Esophagus mucosa (tissue), 1 donor: Measurements from ENCODE around the gene NHERF2. TPM values are rescaled to one million over a fixed set of nuclear protein-coding genes. Genes with fewer than 3 reads are reported as not detected.

ENCODE experiments used
- ATAC-seq: fragments of 200-7000 bp; cut with Tn5 transposase; one replicate; pipeline ENCODE4 v1.9.1; 2020
- total RNA-seq: library from RNA; stranded (reverse); gene quantifications from one replicate; pipeline ENCODE4 v1.2.4, GENCODE V29; 2023
- donor health status: DM: yes; HTN: yes; CAD: no.

The NHERF2 gene
- total RNA-seq, 1 donor from 2014 or later = 21.6 TPM

DNA sequence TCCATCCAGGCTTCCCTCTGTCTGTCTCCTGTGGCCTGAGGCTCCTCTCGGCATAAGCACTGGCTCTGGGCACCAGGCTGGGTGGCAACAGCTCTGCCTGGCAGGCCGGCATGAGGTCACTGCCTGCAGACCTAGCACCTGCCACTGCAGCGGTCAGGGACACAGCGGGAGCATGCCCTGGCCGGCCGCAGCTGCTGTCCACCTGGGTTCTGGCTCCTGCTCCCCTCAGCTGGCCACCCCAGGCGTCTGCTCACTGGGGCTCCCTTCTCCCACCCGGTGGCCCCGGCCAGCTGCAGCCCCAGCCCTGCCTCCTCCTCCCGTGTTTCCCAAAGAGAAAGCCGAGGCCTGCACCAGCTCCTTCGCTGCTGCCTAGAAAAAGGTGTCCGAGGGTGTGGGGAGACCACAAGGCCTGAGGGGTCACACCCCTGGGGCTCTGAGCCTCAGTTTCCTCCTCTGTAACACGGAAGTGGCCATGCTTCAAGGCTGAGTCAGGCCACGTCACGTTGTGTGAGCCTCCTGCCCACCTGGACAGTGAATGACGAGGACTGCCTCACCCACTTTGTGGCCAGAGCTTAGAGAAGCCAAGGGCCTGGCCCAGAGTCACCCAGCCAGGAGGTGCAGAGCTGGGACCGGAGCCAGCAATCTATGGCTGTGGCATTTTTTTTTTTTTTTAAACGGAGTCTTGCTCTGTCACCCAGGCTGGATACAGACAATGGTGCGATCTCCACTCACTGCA is 14.3 kb downstream of the NHERF2 start:
- peak; percentile 67 for ATAC-seq

DNA sequence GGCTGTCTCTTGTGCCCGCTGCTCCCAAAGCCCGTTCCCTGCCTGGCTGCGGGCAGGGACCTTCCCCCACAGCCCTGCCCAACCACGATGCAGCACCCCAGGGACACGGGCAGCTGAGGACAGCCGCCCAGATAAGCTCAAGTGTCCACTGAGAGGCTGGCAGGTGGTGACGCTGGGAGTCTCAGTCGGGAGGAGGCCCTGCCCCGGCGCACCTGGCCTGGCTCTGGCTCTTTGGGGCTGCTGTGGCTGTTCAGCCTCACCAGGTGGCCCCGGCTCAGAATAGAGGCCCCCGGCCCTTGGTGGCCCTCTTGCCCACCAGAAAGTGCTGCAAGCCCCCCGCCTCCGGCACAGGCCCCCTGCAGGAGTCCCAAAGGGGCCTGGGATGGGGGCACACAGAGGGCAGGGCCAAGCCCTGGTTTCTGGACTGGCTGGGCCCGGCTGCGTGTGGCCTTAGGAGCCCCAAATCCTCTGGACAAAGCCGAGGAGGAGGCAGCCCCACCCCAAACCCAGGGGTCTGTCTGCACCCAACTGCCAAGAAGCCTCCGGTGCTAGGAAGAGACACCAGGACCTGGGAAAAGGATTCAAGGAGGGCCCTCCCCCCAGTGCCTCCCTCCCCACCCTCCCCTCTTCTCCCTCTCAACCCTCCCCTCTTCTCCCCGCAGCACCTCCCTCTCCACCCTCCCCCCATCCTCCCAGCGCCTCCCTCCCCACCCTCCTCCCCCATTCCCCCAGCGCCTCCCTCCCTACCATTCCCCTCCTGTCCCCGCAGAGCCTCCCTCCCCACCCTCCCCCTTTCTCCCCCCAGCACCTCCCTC is 15.7 kb downstream of the NHERF2 start:
- no peak for ATAC-seq

DNA sequence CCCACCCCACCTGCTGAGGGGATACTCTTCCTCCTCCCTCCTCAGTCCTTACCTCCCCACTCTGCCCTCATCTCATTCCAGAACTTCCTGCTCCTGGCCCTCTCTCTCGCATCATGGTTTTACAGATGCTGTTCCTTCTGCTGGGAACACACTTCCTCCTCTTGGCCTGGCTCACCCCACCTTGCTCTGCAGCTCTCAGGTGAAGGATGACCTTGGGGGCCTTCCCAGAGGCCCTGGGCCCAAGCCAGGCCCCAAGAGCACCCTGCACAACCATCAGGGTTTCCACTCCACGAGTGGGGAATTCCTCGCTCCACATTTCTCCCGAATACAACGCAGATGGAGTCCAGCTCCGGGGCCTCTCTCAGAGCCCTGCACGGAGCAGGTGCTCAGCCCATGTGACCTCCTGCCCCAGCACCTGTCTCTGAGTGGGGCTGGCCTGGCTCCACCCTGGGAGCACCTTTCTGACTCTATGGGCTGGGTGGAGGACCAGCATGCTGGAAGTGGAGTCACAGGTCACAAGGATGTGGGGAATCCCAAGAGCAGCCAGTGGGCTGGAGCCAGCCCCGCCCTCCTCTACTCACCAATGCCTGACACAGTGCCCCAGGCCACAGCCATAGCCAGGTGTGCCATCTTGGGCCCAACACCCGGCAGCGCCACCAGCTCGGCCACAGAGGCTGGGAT is 16.4 kb downstream of the NHERF2 start:
- ATAC-seq = peak; percentile 65

DNA sequence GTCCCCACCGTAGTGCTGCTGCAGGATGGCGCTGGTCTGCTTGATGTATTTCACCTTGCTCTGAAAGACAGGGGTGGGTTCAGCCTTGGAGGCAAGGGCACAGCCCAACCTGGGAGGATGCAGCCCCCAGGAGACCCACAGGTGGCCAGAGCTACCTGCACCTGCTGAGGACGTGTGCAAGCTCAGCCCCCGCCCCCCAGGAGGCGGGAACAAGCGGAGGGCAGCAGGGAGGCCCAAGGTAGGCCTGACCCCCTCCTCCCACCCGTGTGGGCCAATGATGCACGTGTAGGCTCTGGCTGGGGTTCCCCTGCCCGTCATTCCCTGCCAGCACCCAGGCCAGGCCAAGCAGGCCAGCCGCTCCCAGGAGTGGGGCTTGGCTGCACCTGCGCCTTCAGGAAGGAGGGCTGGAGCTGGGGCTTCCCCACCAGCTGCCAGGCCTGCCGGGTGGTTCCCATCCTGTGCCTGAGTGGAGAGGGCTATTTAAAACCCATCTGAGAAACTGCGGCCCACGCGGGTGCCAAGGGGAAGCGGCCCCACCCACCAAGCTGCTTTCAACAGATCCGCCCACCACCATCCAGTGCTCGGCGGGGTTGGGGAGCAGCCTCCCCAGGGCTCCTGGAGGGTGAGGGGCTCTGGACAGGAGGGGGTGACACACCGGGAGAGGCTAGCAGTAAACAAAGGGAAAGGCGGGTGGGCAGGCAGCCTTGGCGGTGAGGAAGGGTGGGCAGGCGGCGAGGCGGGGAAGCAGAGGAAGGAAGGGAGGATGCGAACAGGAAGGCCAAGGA is 17.2 kb downstream of the NHERF2 start:
- peak; percentile 1 for ATAC-seq

DNA sequence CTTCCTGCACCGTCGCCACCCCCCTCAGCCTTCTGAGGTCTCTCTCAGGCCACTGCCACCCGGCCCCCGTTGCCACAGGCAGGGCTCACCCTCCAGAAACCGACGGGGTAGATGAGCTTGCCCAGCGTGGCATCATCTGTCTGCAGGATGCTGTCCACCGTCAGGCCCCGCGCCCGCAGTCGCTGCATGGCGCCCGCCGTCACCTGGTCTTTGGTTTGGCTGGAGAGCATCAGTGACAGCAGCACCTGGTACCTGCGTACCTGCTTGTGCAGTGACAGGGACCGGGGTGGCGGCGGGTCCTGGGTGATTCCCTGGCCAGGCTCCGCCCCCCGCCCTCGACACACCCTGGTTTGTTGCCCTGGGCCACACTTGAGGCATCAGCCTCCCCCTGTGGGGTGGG is 17.8 kb downstream of the NHERF2 start:
- peak; percentile 3 for ATAC-seq

DNA sequence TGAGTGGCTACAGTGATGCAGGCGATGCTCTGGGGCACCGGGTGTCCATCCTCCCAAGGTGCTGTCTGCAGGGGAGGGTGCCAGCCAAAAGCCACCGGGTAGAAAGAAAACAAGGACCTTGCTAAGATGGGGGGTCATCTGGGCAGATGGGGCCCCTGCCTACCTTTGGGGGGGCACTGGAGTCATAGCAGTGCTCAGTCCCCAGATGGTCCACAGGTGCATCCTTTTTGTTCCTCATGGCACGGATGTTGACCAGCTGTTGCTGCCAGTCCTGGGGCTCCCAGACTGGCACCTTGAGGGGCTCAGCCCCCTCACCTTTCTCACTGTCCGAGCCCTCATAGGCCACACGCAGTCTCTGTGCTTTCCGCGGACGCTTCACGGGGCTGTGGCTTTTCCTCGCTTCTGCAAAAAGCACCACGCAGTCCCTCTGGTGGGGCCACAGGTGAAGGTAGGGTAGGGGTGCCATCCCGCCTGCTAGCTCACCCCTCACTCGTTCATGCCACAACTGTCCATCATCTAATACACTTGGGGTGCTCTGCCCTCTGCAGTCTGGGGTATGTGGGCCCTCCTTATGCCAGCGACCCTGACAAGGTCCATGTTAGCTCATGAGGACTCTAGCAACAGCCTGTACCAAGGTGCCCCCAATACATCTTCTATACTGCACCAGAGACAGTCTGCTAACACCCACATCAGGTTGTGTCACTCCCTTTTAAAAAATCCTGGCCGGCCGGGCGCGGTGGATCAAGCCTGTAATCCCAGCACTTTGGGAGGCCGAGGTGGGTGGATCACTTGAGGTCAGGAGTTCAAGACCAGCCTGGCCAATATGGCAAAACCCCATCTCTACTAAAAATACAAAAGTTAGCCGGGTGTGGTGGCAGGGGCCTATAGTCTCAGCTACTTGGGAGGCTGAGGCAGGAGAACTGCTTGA is 19.5 kb downstream of the NHERF2 start:
- ATAC-seq = no peak

DNA sequence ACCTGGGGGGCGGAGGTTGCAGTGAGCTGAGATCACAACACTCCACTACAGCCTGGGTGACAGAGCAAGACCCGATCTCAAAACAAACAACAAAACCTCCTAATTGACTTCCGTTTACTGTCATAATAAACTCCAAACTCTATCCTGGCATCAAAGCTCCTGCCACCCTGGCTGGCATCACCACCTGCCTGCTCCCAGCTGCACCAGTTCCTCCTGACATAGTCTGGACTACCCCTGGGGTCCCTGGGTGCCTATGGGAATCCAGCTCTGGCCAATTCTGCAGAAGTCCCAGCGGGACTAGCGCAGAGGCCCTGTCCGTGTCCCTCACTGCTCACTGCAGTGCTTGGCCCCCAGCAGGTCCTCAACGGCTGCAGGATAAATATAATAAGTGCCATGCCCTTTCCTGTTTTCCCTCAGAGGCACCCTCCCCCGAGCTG is 20.2 kb downstream of the NHERF2 start:
- ATAC-seq = no peak

DNA sequence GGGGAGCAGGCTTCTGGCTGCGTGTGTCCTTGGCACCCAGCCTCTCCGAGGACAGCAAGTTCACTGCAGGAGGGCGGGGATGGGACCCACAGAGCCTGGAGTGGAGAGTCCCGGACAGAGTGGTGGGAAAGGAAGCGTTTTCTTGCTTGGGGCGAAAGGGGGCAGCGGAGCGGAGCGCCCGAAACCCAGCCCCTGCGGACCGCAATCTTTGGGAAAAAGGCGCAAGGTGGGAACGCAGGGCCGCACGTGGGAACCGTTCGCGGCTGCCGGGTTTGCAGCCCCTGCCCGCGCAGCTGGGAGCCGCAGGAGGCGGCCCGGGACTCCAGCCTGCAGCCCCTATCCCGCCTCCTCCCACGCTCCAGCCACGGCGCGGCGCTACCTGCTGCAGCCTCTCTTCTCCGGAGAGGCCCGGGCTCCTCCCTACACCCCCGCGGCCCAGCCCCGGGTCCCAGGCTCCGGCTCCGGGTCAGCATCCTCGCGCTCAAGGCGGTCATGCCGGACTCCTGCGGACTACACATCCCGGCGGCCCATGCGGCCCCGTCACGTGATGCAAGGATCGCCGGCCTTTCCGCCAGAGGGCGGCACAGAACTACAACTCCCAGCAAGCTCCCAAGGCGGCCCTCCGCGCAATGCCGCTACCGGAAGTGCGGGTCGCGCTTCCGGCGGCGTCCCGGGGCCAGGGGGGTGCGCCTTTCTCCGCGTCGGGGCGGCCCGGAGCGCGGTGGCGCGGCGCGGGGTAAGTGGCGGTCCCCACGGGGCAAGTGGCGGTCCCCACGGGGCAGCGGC is 20.8 kb downstream of the NHERF2 start, which contains the start of the genes NTHL1 and TSC2:
Gene NTHL1, minus strand, starts transcription at position 505 of the 786 bp plus-strand sequence. Its CDS starts 11 bp downstream, at position 494.
Gene TSC2, plus strand, starts transcription at position 656 of the 786 bp plus-strand sequence. CDS start 631 bp downstream, outside the sequence.
- ATAC-seq = peak; percentile 89

DNA sequence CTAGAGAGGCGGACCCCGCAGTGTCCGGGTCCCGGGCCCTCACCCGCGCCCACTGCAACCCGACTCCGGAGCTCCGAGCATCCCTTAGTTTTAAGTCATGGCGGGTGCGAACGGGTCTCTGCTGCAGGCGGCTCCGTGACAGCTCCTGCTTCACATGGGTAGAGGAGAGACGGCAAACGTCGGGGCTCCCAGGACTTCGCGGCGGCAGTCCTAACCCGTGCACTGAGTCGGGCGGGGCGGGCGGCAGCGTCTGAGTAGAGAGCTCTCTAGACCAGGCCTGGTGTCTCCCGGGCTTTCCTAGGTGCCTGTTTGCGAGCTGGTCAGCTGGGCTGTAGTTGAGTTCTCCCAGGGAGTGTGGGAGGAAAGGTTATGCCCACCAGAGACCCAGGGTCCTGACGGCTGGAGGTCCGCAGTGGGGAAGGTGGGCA is 21.4 kb downstream of the NHERF2 start:
- ATAC-seq = peak; percentile 25

DNA sequence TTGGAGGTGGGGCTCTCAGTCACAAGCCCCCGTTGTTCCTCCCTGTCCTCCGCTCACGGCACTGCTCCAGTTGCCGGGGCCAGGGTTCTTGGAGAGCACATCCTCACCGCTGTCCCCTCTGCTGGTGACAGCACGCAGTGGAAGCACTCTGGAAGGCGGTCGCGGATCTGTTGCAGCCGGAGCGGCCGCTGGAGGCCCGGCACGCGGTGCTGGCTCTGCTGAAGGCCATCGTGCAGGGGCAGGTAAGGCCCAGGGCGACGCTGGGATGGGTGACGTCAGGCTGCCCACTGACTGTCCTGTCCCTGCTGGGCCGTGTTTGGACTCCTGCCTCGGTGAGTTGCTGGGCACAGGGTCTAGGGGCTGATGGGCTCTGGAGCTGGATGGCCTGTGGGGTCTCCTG is 26.5 kb downstream of the NHERF2 start:
- no peak for ATAC-seq

DNA sequence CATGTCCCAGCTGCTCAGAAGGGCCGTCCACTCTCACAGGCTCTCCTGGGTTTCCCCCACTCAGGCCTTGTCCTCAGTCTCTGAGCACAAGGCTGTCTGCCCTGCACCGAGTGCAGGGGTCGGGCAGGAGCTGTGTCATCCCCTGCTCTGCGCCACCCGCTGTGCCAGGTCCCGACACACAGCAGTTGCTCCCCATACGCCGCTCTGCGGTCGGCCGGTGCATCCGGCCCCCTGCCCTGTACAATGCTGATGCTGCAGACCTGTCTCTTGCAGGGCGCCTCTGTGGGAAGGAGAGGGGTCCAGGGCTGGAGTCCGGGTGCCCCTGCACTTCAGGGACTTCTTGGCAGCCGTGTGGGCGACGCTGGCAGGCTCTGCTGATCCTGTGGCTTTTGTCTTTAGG is 27.2 kb downstream of the NHERF2 start:
- peak; percentile 6 for ATAC-seq

DNA sequence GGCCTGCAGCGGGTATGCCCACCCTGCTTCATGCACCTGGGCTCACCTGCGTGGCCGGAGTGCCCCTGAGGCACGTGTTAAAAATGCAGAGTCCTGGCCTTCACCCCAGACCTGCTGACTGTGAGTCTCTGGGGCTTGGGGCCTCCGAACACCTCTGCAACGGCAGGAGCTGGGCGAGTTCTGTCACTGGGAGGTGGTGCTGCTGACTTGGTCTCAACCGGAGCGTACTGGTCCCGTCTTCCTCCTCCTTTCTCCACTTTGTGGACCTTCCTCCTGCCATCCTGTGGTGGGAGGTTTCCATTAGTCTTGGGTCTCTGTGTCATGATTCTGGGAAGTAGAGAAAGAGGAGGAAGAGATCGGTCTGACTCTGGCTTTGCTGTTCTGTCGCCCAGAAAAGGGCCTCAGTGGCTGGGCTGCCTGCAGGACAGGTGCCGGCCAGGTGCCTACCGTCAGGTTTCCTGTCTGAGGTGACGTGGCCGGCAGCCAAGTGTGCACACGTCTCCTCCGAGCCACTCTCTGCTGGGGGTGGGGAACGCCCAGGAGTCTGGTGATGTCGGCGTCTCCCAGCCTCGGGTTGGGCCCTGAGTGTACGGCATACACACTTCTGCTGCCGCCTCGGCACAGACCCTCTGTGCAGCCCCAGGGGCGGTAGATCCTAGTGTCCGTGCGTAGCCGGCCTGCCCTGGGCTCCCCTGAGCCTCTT is 28.0 kb downstream of the NHERF2 start:
- ATAC-seq = no peak

DNA sequence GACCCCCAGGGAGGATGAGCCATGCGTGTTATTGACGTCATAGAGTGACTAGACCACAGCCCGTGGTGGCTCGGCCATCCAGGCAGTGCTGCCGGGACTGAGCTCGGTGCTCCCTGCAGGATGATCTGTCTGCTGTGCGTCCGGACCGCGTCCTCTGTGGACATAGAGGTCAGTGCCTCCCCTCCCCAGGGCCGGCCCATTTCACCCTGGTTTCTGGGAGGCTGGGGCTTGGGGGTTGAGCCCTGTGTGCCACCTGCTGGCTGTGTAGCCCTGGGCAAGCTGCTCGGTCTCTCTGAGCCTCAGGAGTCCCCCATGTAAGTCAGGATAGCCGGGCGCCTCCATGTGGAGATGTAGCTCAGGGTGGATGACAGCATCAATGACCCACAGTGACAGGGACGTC is 29.4 kb downstream of the NHERF2 start:
- no peak for ATAC-seq

DNA sequence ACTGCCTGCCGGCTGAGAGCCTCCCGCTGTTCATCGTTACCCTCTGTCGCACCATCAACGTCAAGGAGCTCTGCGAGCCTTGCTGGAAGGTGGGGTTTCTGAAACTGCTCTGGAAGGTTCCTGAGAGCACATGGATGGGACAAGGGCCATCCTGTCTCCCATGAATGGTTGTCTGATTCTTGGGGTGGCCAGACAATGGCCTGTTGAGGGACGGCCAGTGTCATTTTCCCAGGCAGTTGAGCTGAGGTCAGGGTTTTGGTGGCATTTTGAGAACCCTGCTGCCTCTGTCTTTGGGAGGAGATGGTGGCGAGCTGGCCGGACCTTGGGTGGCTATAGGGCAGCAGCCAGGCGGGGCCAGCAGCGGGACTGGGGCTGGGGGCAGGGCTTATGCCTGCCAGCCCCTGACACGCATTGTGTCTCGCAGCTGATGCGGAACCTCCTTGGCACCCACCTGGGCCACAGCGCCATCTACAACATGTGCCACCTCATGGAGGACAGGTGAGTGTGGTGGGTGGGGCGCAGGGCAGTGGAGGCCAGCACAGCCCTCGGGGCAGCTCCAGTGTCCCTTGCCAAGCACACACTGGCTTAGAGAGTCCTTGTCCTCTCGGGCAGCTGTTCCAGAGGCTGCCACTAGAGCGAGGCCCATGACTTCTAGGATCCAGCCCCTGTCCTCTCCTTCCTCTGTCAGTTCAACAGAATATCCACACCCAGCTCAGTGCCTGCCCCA is 30.1 kb downstream of the NHERF2 start:
- ATAC-seq = peak; percentile 31

DNA sequence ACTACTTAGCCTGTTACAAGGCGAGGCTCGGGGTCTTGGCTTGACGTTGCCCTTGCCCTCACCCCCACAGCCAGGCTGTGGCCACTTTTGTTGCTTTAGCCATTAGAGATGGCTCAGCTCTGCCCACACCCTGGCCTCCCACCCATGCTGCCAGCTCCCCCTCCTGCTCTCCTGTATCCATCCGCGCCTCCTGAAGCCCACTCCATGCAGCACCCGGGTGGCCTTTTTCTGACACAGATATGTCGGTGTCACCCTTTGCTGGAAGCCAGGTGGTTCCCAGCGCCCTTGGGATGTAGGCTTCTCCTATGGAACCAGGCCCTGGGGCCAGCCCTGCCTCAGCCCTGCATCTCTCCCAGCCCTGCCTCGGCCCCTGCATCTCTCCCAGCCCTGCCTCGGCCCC is 30.7 kb downstream of the NHERF2 start:
- no peak for ATAC-seq

DNA sequence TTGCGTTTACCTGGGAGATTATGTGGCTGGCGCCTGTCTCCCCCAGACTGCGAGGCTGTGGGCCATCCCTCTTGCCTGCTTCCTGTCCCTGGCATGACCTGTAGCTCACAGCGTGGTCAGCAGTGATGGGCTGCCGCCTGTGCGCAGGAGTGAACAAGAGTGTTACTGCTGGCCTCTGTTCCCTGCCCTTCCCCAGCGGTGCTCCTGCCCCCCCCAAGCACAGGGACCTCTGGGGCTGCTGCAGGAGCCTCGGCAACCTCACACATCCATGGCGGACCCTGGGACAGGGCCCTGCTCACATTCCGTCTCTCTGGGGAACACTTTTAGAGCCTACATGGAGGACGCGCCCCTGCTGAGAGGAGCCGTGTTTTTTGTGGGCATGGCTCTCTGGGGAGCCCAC is 31.7 kb downstream of the NHERF2 start:
- ATAC-seq = no peak

DNA sequence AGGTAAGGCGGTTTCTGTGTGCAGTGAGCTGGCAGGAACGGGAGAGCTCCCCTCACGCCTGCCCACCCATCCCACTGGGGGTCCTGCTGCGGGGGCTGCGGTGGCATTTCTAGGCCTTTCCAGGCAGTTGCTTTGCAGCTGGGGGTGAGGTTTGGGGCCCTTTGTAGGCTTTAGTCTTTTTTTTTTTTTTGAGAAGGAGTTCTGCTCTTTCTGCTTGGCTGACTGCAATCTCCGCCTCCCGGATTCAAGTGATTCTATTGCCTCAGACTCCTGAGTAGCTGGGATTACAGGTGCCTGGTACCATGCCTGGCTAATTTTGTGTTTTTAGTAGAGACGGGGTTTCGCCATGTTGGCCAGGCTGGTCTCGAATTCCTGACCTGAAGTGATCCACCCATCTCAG is 32.2 kb downstream of the NHERF2 start:
- no peak for ATAC-seq

DNA sequence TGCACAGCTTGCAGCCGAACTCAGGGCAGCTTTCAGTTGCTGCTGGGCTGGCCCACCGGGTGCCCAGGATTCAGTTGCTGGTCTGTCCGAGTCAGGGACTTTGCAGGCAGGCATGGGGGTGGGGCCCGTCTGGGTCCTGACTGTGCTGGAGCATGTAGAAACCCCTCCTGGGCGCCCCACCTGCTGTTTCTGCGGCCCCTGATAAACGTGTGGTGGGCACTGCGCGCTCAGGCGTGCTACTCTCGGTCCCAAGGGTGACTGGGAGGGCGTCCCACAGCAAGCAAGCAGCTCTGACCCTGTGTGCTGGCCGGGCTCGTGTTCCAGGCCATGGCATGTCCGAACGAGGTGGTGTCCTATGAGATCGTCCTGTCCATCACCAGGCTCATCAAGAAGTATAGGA is 33.6 kb downstream of the NHERF2 start:
- no peak for ATAC-seq

DNA sequence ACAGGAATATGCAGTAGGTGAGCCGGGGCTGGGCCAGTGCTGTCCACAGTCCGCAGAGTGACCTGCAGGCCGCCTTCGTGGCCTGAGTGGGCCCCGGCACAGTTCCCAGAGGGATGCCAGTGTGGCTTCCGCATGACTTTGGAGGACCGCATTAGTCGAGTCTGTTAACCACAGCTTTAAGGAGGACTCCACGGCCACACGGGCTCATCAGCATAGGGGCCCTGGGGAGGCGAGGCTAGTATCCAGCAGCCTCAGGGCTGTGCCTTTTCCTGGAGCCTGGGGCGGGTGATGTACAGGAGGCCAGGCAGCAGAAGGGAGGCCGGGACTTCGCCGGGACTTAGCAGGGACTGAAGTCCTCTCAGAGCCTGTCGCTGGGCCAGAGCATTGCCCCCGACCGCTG is 34.3 kb downstream of the NHERF2 start:
- no peak for ATAC-seq
